ENCODE measurements around the gene SNX9. TPM values are rescaled to one million over a fixed set of nuclear protein-coding genes. Genes with fewer than 3 reads are reported as not detected.

SNX9 gene
- total and polyA plus RNA-seq, 2 of the 4 experiments (the other 2 are of a cell fraction), result 35.3 to 41.2 TPM

DNA sequence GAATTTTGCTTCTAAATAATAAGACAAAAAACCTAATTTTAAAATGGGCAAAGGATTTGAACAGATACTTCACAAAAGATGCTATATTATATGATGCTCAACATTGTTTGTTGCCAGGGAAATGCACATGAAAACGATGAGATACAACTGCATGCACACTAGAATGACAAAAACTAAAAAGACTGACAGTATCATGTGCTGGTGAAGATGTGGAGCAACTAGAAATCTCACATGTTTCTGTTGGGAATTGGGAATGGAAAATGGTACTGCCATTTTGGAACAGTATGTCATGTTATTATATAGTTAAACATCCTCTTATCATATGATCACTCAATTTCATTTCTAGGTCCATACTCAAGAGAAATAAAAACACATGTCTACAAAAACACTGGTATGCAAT lies 13.4 kb upstream of the SNX9 start:
- H3K4ac ChIP-seq (ENCODE audit: low read depth, low read length), result no peak overlapping the region
- H3K18ac ChIP-seq (ENCODE audit: low read depth, low read length), result no peak overlapping the region
- DNase-seq (no peak), ATAC-seq (ENCODE audit: low read depth) (no peak)
- intact Hi-C loops (cut with micrococcal nuclease) (no loop called here), dilution Hi-C loops (cut with HindIII; ENCODE audit: low sequenced_read_pairs, unreplicated experiment) (no loop called here), in situ Hi-C loops (cut with MboI; ENCODE audit: low sequenced_read_pairs) (no loop called here)
- H3K14ac ChIP-seq (replicated peaks; ENCODE audit: low read depth, low read length), result no peak overlapping the region
- TF ChIP-seq CHD1 (IDR thresholded peaks at IDR 0.05; ENCODE audit: low read depth, low read length), result no peak
- TF ChIP-seq RFX5 (IDR thresholded peaks at IDR 0.05; ENCODE audit: low read depth, low read length), result no peak
- TF ChIP-seq, protein P1, sequence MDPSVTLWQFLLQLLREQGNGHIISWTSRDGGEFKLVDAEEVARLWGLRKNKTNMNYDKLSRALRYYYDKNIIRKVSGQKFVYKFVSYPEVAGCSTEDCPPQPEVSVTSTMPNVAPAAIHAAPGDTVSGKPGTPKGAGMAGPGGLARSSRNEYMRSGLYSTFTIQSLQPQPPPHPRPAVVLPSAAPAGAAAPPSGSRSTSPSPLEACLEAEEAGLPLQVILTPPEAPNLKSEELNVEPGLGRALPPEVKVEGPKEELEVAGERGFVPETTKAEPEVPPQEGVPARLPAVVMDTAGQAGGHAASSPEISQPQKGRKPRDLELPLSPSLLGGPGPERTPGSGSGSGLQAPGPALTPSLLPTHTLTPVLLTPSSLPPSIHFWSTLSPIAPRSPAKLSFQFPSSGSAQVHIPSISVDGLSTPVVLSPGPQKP (IDR thresholded peaks at IDR 0.05; ENCODE audit: borderline replicate concordance, low read depth, low read length), result no peak
- no peak for TF ChIP-seq RAD21 (IDR thresholded peaks at IDR 0.05; ENCODE audit: low read length)
- TF ChIP-seq, protein P2, sequence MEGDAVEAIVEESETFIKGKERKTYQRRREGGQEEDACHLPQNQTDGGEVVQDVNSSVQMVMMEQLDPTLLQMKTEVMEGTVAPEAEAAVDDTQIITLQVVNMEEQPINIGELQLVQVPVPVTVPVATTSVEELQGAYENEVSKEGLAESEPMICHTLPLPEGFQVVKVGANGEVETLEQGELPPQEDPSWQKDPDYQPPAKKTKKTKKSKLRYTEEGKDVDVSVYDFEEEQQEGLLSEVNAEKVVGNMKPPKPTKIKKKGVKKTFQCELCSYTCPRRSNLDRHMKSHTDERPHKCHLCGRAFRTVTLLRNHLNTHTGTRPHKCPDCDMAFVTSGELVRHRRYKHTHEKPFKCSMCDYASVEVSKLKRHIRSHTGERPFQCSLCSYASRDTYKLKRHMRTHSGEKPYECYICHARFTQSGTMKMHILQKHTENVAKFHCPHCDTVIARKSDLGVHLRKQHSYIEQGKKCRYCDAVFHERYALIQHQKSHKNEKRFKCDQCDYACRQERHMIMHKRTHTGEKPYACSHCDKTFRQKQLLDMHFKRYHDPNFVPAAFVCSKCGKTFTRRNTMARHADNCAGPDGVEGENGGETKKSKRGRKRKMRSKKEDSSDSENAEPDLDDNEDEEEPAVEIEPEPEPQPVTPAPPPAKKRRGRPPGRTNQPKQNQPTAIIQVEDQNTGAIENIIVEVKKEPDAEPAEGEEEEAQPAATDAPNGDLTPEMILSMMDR (conservative IDR thresholded peaks at IDR 0.05; ENCODE audit: low read depth, low read length), result no peak
- TF ChIP-seq MAFK (IDR thresholded peaks at IDR 0.05; ENCODE audit: low read depth, low read length), result no peak
- TF ChIP-seq NFE2L2 (IDR thresholded peaks at IDR 0.05; ENCODE audit: low read depth, low read length), result no peak
- TF ChIP-seq CEBPB (IDR thresholded peaks at IDR 0.05; ENCODE audit: low read depth, low read length), result no peak
- no peak for TF ChIP-seq SMC3 (IDR thresholded peaks at IDR 0.05; ENCODE audit: low read depth, low read length)
- no peak for TF ChIP-seq MXI1 (IDR thresholded peaks at IDR 0.05; ENCODE audit: borderline replicate concordance, low read depth, low read length)
- CTCF ChIA-PET, result no interaction called here
- H3K79me1 ChIP-seq (ENCODE audit: low read depth in 1 of 2, low read length in 2 of 2), result no peaks in the 10 kb centered on the region
- no peaks in the 10 kb centered on the region for H3K27me3 ChIP-seq (ENCODE audit: control insufficient read depth, insufficient read depth, low read length)
- H2AFZ ChIP-seq (replicated peaks; ENCODE audit: low read length, poor library complexity), result no peak overlapping the region
- no peak overlapping the region for H2BK20ac ChIP-seq (ENCODE audit: low read depth, low read length)
- H3K4me1 ChIP-seq (ENCODE audit: control insufficient read depth, insufficient read depth, low read length), result peaks cover 14% of the 10 kb centered on the region
- no peak overlapping the region for H3K56ac ChIP-seq (ENCODE audit: extremely low read depth, insufficient read depth, low read length)
- no peaks in the 10 kb centered on the region for H4K20me1 ChIP-seq (ENCODE audit: insufficient read depth, low read length)
- H3K4me2 ChIP-seq (ENCODE audit: low read depth, low read length), result no peak overlapping the region
- 0 out of 2 replicates have a peak, but pooled peaks cover 2% of the 10 kb centered on the region for H3K9me3 ChIP-seq (ENCODE audit: control insufficient read depth, insufficient read depth, low read length)
- no peak overlapping the region for H4K91ac ChIP-seq (ENCODE audit: insufficient read depth, low read depth, low read length)
- WGBS, 2 experiments (ENCODE audit: extremely low coverage in 2 of 2, insufficient read length in 1 of 2), result no CpG with 5 or more reads among the region's 1 CpG
- no peak overlapping the region for H3K9ac ChIP-seq (ENCODE audit: low read depth, low read length)
- no peak overlapping the region for H3K4me3 ChIP-seq (ENCODE audit: insufficient read depth, low read depth, low read length)
- POLR2A ChIA-PET (ENCODE audit: unreplicated experiment), result no interaction called here
- no peak overlapping the region for H2AK9ac ChIP-seq (replicated peaks; ENCODE audit: low read depth, low read length, poor library complexity)
- no peak overlapping the region for H4K5ac ChIP-seq (ENCODE audit: low read depth, low read length)
- H4K8ac ChIP-seq (ENCODE audit: low read depth in 2 of 2, low read length in 2 of 2), result no peak overlapping the region
- H3K23ac ChIP-seq (ENCODE audit: low read depth, low read length), result no peak overlapping the region
- no peaks in the 10 kb centered on the region for H3K36me3 ChIP-seq (ENCODE audit: control insufficient read depth, insufficient read depth, low read length)
- H3K9me1 ChIP-seq (ENCODE audit: insufficient read depth, low read length), result peaks cover 7% of the 10 kb centered on the region
- no TSS peak for BruUV-seq (replicated peaks)
- H2BK5ac ChIP-seq (ENCODE audit: low read depth, low read length, poor library complexity, severe bottlenecking), result no peak overlapping the region
- no peak overlapping the region for H2BK120ac ChIP-seq (ENCODE audit: low read depth, low read length)
- H2AK5ac ChIP-seq (ENCODE audit: low read depth, low read length), result no peak overlapping the region
- no peak overlapping the region for H3K27ac ChIP-seq (ENCODE audit: insufficient read depth, low read length)
- no peak overlapping the region for H2BK15ac ChIP-seq (ENCODE audit: low read depth, low read length)

Data from IMR-90 (cell line).